B cell (primary cell): ENCODE data around the gene ZNF594. TPM values are rescaled to one million over a fixed set of nuclear protein-coding genes. Genes with fewer than 3 reads are reported as not detected.
A peak's percentile ranks its signal among the peaks of the same experiment; 100 is the strongest.
"Not testable (repeated sequence)": the region's sequence is repeated elsewhere in the genome, so short reads cannot be mapped to it uniquely, and the experiment has no call there.

Experiments
- ATAC-seq: fragments of 200-7000 bp; cut with Tn5 transposase; one replicate; pipeline ENCODE4 v1.10.0; 2021; ENCODE audit warnings: low read depth, mild to moderate bottlenecking, moderate number of reproducible peaks, moderate library complexity
- CTCF ChIA-PET: fragments of 350-600 bp; sonication (Branson Sonifier 250); formaldehyde crosslinking; loops from one replicate; lab custom pipeline; 2021; ENCODE audit warnings: antibody characterized with exemption, inconsistent platforms; lab: Charles Lee
- POLR2A ChIA-PET: fragments of 350-600 bp; sonication (Branson Sonifier 250); formaldehyde crosslinking; loops from one replicate; lab custom pipeline; 2021; ENCODE audit warnings: antibody characterized with exemption; lab: Charles Lee
- DNase-seq: peaks from one replicate; pipeline ENCODE4 v3.0.0; 2013
- H2AFZ ChIP-seq: 2 replicates; pipeline ENCODE4 v1.6.1; 2012; ENCODE audit warnings: mild to moderate bottlenecking, low read depth, low read length; ENCODE audit not compliant: insufficient read depth, poor library complexity, severe bottlenecking
- H3K27ac ChIP-seq, 2 donors: 1 replicate in 1 of 2; 2 replicates in 1 of 2; pipeline ENCODE4 v1.5.1; 2012 to 2013; ENCODE audit warnings: low read length in 2 of 2, mild to moderate bottlenecking in 2 of 2, moderate library complexity in 1 of 2
- H3K27me3 ChIP-seq, 4 experiments: fragments of 200-600 bp in 1 of 4; sonication (generic) in 1 of 4; replicated peaks in 1 of 4; 1 replicate in 2 of 4; 2 replicates in 2 of 4; pipeline versions ENCODE4 v1.6.1 to v1.7.0; 2013 to 2016; ENCODE audit warnings: low read length in 3 of 4, mild to moderate bottlenecking in 2 of 4, mixed read lengths in 1 of 4, moderate library complexity in 1 of 4; ENCODE audit not compliant: insufficient read depth in 4 of 4, control insufficient read depth in 3 of 4; ENCODE audit errors: control extremely low read depth in 1 of 4
- H3K36me3 ChIP-seq, 2 experiments: replicated peaks in 1 of 2; 1 replicate in 1 of 2; 2 replicates in 1 of 2; pipeline versions ENCODE4 v1.6.1 to v1.7.1; 2013; ENCODE audit warnings: low read length in 1 of 2; ENCODE audit not compliant: insufficient read depth in 2 of 2, control insufficient read depth in 1 of 2; ENCODE audit errors: control extremely low read depth in 1 of 2, extremely low read depth in 1 of 2
- H3K4me1 ChIP-seq, 2 donors: fragments of 200-600 bp in 1 of 2; sonication (generic) in 1 of 2; 1 replicate in 1 of 2; 2 replicates in 1 of 2; pipeline versions ENCODE4 v1.5.1 to v1.6.1; 2013 to 2017; ENCODE audit warnings: low read length in 2 of 2; ENCODE audit not compliant: control insufficient read depth in 2 of 2, insufficient read depth in 2 of 2
- H3K4me2 ChIP-seq: replicated peaks from 2 replicates; pipeline ENCODE3; 2012; ENCODE audit warnings: mild to moderate bottlenecking, low read depth, low read length; ENCODE audit not compliant: poor library complexity, severe bottlenecking
- H3K4me3 ChIP-seq, 5 experiments: fragments of 200-600 bp in 1 of 5; sonication (generic) in 1 of 5; 1 replicate in 3 of 5; 2 replicates in 2 of 5; pipeline versions ENCODE4 v1.5.1 to v1.7.0; 2011 to 2016; ENCODE audit warnings: low read length in 4 of 5, mild to moderate bottlenecking in 4 of 5, low read depth in 2 of 5, control low read depth in 1 of 5, moderate library complexity in 1 of 5; ENCODE audit not compliant: insufficient read depth in 1 of 5; ENCODE audit errors: control extremely low read depth in 1 of 5, extremely low read depth in 1 of 5
- H3K79me2 ChIP-seq: fragments of 200-600 bp; sonication (generic); one replicate; pipeline ENCODE4 v1.6.0; 2016; ENCODE audit warnings: low read length; ENCODE audit not compliant: control insufficient read depth, insufficient read depth
- H3K9ac ChIP-seq: fragments of 200-600 bp; sonication (generic); 2 replicates; pipeline ENCODE4 v1.6.1; 2017; ENCODE audit warnings: mild to moderate bottlenecking, low read length, moderate library complexity
- H3K9me3 ChIP-seq, 3 donors: one replicate each; pipeline versions ENCODE4 v1.6.1 to v1.7.1; 2013; ENCODE audit warnings: low read length in 2 of 3; ENCODE audit not compliant: control insufficient read depth in 2 of 3, insufficient read depth in 1 of 3; ENCODE audit errors: control extremely low read depth in 1 of 3
- H4K20me1 ChIP-seq: 2 replicates; pipeline ENCODE4 v1.6.0; 2012; ENCODE audit warnings: mild to moderate bottlenecking, low read length; ENCODE audit not compliant: insufficient read depth, control insufficient read depth, poor library complexity, severe bottlenecking
- H3K27ac Mint-ChIP-seq: one replicate; pipeline ENCODE4 v1.8.0; 2021; ENCODE audit warnings: mixed read lengths
- H3K27me3 Mint-ChIP-seq: one replicate; pipeline ENCODE4 v1.8.0; 2021; ENCODE audit warnings: mixed read lengths
- H3K4me1 Mint-ChIP-seq: one replicate; pipeline ENCODE4 v1.8.0; 2021; ENCODE audit warnings: mixed read lengths
- H3K4me3 Mint-ChIP-seq: one replicate; pipeline ENCODE4 v1.8.0; 2021; ENCODE audit warnings: mixed read lengths
- H3K9me3 Mint-ChIP-seq: one replicate; pipeline ENCODE4 v1.8.0; 2022; ENCODE audit warnings: mixed read lengths; ENCODE audit not compliant: insufficient read depth
- CTCF ChIP-seq: fragments of 200-600 bp; IDR thresholded peaks from one replicate; pipeline ENCODE4 v1.8.0; 2022; ENCODE audit warnings: antibody characterized with exemption, mild to moderate bottlenecking
- EZH2 ChIP-seq: IDR thresholded peaks from 2 replicates; pipeline ENCODE4 v1.6.1; 2012; ENCODE audit warnings: borderline replicate concordance, low read depth, mild to moderate bottlenecking, moderate library complexity, low read length; ENCODE audit not compliant: insufficient read depth, poor library complexity, severe bottlenecking
- WGBS: methylation state at CpG from one replicate; pipeline ENCODE4 v1.1.5; 2013; ENCODE audit warnings: missing lambda C conversion rate; ENCODE audit not compliant: insufficient coverage; 5-methylcytosine and 5-hydroxymethylcytosine counted together
- intact Hi-C: fragments of 100-400 bp; cut with micrococcal nuclease; formaldehyde crosslinking; loops from one replicate; pipeline ENCODE4 v1.10.0; 2022
- polyA plus RNA-seq: library from polyadenylated mRNA; depleted of rRNA; stranded (reverse); fragments of >200 nt; gene quantifications from 2 replicates; pipeline ENCODE4 v1.2.3, GENCODE V29; 2012
- total RNA-seq, 2 donors: library from RNA; stranded (reverse); fragments of 120-200 nt in 1 of 2; gene quantifications; 1 replicate in 1 of 2; 2 replicates in 1 of 2; pipeline versions ENCODE4 v1.2.3 to v1.2.4, GENCODE V29; 2013 to 2022

The ZNF594 gene
- total and polyA plus RNA-seq, 2 donors (not counting 1 experiment from before 2014, with no cell fraction given) = 5.9 to 38.9 TPM

- CTCF ChIA-PET = interaction anchor here (0.8 to 18.3 kb wide), 7 partner anchors 8 to 37 kb away, joined by 3 to 303 read pairs (median 5); partner anchors contain the start of gene ZNF594
- Mint-ChIP-seq H3K27me3 (no peaks in the 10 kb centered on the region), H3K4me3 (peak within 1 kb of the TSS; percentile 94), H3K27ac (peak within 1 kb of the TSS; percentile 96), H3K9me3 (no peaks in the 10 kb centered on the region), H3K4me1 (peaks cover 81% of the 10 kb centered on the region)
- intact Hi-C loops = loop anchor here (1.0 to 5.0 kb wide), 5 partner anchors 7 to 123 kb away; partner anchors contain the start of gene ZNF232
- peak within 1 kb of the TSS; percentile 89 for H3K4me2 ChIP-seq
- POLR2A ChIA-PET = interaction anchor here (0.9 to 5.9 kb wide), 12 partner anchors 8 to 51 kb away, joined by 3 to 39 read pairs (median 6); partner anchors contain the start of gene ZNF594
- H3K36me3 ChIP-seq = peaks cover 0 to 29% of the 10 kb centered on the region in 2 experiments
- H3K4me3 ChIP-seq = peak within 1 kb of the TSS; percentile 19 to 88 (median 63)
- H3K9ac ChIP-seq = peak within 1 kb of the TSS; percentile 84
- peak within 1 kb of the TSS; percentile 63 for H2AFZ ChIP-seq
- H3K27me3 ChIP-seq = no peaks in the 10 kb centered on the region
- WGBS = 47% methylated on average over 14 of the region's 19 CpGs
- H4K20me1 ChIP-seq = no peaks in the 10 kb centered on the region
- ATAC-seq = peak; percentile 76
- peaks cover 80 to 99% of the 10 kb centered on the region in 2 donors for H3K4me1 ChIP-seq
- peak within 1 kb of the TSS; percentile 85 to 97 for H3K27ac ChIP-seq
- TF ChIP-seq EZH2 (no peak), CTCF (no peak)
- DNase-seq = peak; percentile 85
- H3K79me2 ChIP-seq = peaks cover 79% of the 10 kb centered on the region
- peaks cover 0 to 10% (median 7%) of the 10 kb centered on the region in 3 donors for H3K9me3 ChIP-seq
These were observed 43.2 kb upstream of the ZNF594 start, which contains the start of gene SCIMP for GRCh38 chr17:5234645-5235576. Gene SCIMP (minus strand): TSS chr17:5234860. CDS start chr17:5234755, 105 bp downstream.

GRCh38 chr17:5233492-5233891, 41.8 kb upstream of the ZNF594 start:
- H3K79me2 ChIP-seq = peaks cover 81% of the 10 kb centered on the region
- ATAC-seq, H3K27me3 Mint-ChIP-seq, intact Hi-C loops, DNase-seq, H3K27me3 ChIP-seq, H3K9me3 Mint-ChIP-seq, H4K20me1 ChIP-seq, H2AFZ ChIP-seq, H3K9me3 ChIP-seq: not testable (repeated sequence)
- 74% methylated on average over 4 of the region's 7 CpGs for WGBS
- H3K4me1 Mint-ChIP-seq = peaks cover 81% of the 10 kb centered on the region
- peak overlapping the region; percentile 96 for H3K27ac Mint-ChIP-seq
- H3K4me3 ChIP-seq = peak overlapping the region; percentile 2 to 88 (median 63)
- H3K4me1 ChIP-seq = peaks cover 90 to 100% of the 10 kb centered on the region in 2 donors
- ChIA-PET CTCF (interaction anchor here (1.6 to 18.3 kb wide), 2 partner anchors 10 to 36 kb away, joined by 4 to 303 read pairs; partner anchors contain the start of gene ZNF594), POLR2A (interaction anchor here (1.3 to 2.0 kb wide), 3 partner anchors 9 to 28 kb away, joined by 3 to 6 read pairs (median 5); no protein-coding TSS in a partner anchor)
- peak overlapping the region; percentile 84 for H3K9ac ChIP-seq
- peak overlapping the region; percentile 85 to 97 for H3K27ac ChIP-seq
- H3K4me2 ChIP-seq = peak overlapping the region; percentile 89
- peak overlapping the region; percentile 94 for H3K4me3 Mint-ChIP-seq
- peaks cover 0 to 41% of the 10 kb centered on the region in 2 experiments for H3K36me3 ChIP-seq
